SK-N-SH treated with all-trans-retinoic acid at 6 μM for 48 hours (cell line): ENCODE data around the gene KNDC1.
A peak's percentile ranks its signal among the peaks of the same experiment; 100 is the strongest.

Experiments
- ATAC-seq: fragments of 200-7000 bp; cut with Tn5 transposase; 3 replicates; pipeline ENCODE4 v1.9.1; 2020; ENCODE audit warnings: mild to moderate bottlenecking, moderate library complexity
- ARNTL ChIP-seq: fragments of 450-650 bp; formaldehyde crosslinking; IDR thresholded peaks from 2 replicates; pipeline ENCODE4 v1.5.0; 2020; ENCODE audit warnings: low read depth, mild to moderate bottlenecking, moderate library complexity, borderline replicate concordance
- CSDC2 ChIP-seq: fragments of 250-450 bp; sonication (Bioruptor Pico); IDR thresholded peaks from 2 replicates; pipeline ENCODE4 v1.5.0; 2020; ENCODE audit warnings: mild to moderate bottlenecking, moderate library complexity
- CSRNP3 ChIP-seq: fragments of 250-450 bp; sonication (Bioruptor Pico); IDR thresholded peaks from 2 replicates; pipeline ENCODE4 v1.5.1; 2021; ENCODE audit warnings: mild to moderate bottlenecking, moderate library complexity
- ESRRG ChIP-seq: fragments of 250-450 bp; sonication (Bioruptor Pico); IDR thresholded peaks from 2 replicates; pipeline ENCODE4 v1.6.1; 2021; ENCODE audit warnings: mild to moderate bottlenecking
- GLIS3 ChIP-seq: fragments of 250-450 bp; sonication (Bioruptor Pico); IDR thresholded peaks from 2 replicates; pipeline ENCODE4 v1.5.0; 2020; ENCODE audit warnings: mild to moderate bottlenecking, moderate library complexity
- ISL1 ChIP-seq: fragments of 250-450 bp; sonication (Bioruptor Pico); IDR thresholded peaks from 2 replicates; pipeline ENCODE4 v2.1.2; 2022; ENCODE audit warnings: mild to moderate bottlenecking, moderate library complexity
- OSR1 ChIP-seq: fragments of 250-450 bp; sonication (Bioruptor Pico); IDR thresholded peaks from 2 replicates; pipeline ENCODE4 v1.8.0; 2022; ENCODE audit warnings: moderate library complexity, mild to moderate bottlenecking, inconsistent platforms
- PATZ1 ChIP-seq: fragments of 250-450 bp; sonication (Bioruptor Pico); IDR thresholded peaks from 2 replicates; pipeline ENCODE4 v1.8.0; 2020; ENCODE audit warnings: mild to moderate bottlenecking, moderate library complexity, borderline replicate concordance
- POU6F1 ChIP-seq: fragments of 250-450 bp; sonication (Bioruptor Pico); IDR thresholded peaks from 2 replicates; pipeline ENCODE4 v1.8.0; 2021; ENCODE audit warnings: low read depth, mild to moderate bottlenecking, moderate library complexity, borderline replicate concordance
- PPARA ChIP-seq: fragments of 250-450 bp; sonication (Bioruptor Pico); IDR thresholded peaks from 2 replicates; pipeline ENCODE4 v1.5.0; 2020; ENCODE audit warnings: mild to moderate bottlenecking, borderline replicate concordance
- RARB ChIP-seq: fragments of 250-450 bp; sonication (Bioruptor Pico); IDR thresholded peaks from 2 replicates; pipeline ENCODE4 v1.8.0; 2021; ENCODE audit warnings: mild to moderate bottlenecking, moderate library complexity
- TOX ChIP-seq: fragments of 250-450 bp; sonication (Bioruptor Pico); IDR thresholded peaks from 2 replicates; pipeline ENCODE4 v1.8.0; 2021; ENCODE audit warnings: mild to moderate bottlenecking, moderate library complexity, borderline replicate concordance
- TSHZ2 ChIP-seq: fragments of 250-450 bp; sonication (Bioruptor Pico); IDR thresholded peaks from 2 replicates; pipeline ENCODE4 v1.5.0; 2020; ENCODE audit warnings: mild to moderate bottlenecking, moderate library complexity
- ZC3H10 ChIP-seq: fragments of 250-450 bp; sonication (Bioruptor Pico); IDR thresholded peaks from 2 replicates; pipeline ENCODE4 v1.5.1; 2021; ENCODE audit warnings: mild to moderate bottlenecking, moderate library complexity
- ZFP3 ChIP-seq: fragments of 250-450 bp; sonication (Bioruptor Pico); IDR thresholded peaks from 2 replicates; pipeline ENCODE4 v1.5.0; 2020; ENCODE audit warnings: mild to moderate bottlenecking, moderate library complexity
- ZNF565 ChIP-seq: fragments of 450-650 bp; formaldehyde crosslinking; conservative IDR thresholded peaks from 2 replicates; pipeline ENCODE4 v1.5.0; 2020; ENCODE audit warnings: low read depth, mild to moderate bottlenecking, moderate library complexity
- ZNF70 ChIP-seq: fragments of 450-650 bp; formaldehyde crosslinking; IDR thresholded peaks from 2 replicates; pipeline ENCODE4 v1.5.0; 2020; ENCODE audit warnings: mild to moderate bottlenecking, moderate library complexity

KNDC1 gene

GRCh38 chr10:133273534-133274143 lies 113.6 kb downstream of the KNDC1 start:
- ATAC-seq = no peak
- TF ChIP-seq OSR1 (CRISPR knock-in tag) (no peak), PPARA (CRISPR knock-in tag) (no peak), CSDC2 (CRISPR knock-in tag) (no peak)

GRCh38 chr10:133274751-133275683 lies 115.0 kb downstream of the KNDC1 start:
- ATAC-seq = peak; percentile 15; the same call in 2 of the 3 replicates
- TF ChIP-seq POU6F1 (CRISPR knock-in tag) (no peak), TOX (CRISPR knock-in tag) (no peak), ISL1 (no peak), ZNF70 (CRISPR knock-in tag) (no peak), GLIS3 (CRISPR knock-in tag) (no peak), ZNF565 (CRISPR knock-in tag) (no peak), PPARA (CRISPR knock-in tag) (no peak), ZC3H10 (CRISPR knock-in tag) (no peak), PATZ1 (CRISPR knock-in tag) (no peak), TSHZ2 (no peak), CSDC2 (CRISPR knock-in tag) (no peak), CSRNP3 (CRISPR knock-in tag) (no peak), ARNTL (no peak)

- peak; percentile 5; the same call in 1 of the 3 replicates for ATAC-seq
- no peak for TF ChIP-seq ESRRG (CRISPR knock-in tag)
- TF ChIP-seq RARB (CRISPR knock-in tag) = no peak
- TF ChIP-seq ZFP3 (CRISPR knock-in tag) = no peak
Observed at GRCh38 chr10:133275684-133276092, 115.7 kb downstream of the KNDC1 start.
